ENCODE data around the gene KIF3A. TPM values are rescaled to one million over a fixed set of nuclear protein-coding genes. Genes with fewer than 3 reads are reported as not detected.
A peak's percentile ranks its signal among the peaks of the same experiment; 100 is the strongest.

The KIF3A gene
- total RNA-seq, 1 donor from 2014 or later: 9.2 TPM

- intact Hi-C loops (cut with micrococcal nuclease): no loop called here
- DNase-seq: no peak
- TF ChIP-seq, protein P1, sequence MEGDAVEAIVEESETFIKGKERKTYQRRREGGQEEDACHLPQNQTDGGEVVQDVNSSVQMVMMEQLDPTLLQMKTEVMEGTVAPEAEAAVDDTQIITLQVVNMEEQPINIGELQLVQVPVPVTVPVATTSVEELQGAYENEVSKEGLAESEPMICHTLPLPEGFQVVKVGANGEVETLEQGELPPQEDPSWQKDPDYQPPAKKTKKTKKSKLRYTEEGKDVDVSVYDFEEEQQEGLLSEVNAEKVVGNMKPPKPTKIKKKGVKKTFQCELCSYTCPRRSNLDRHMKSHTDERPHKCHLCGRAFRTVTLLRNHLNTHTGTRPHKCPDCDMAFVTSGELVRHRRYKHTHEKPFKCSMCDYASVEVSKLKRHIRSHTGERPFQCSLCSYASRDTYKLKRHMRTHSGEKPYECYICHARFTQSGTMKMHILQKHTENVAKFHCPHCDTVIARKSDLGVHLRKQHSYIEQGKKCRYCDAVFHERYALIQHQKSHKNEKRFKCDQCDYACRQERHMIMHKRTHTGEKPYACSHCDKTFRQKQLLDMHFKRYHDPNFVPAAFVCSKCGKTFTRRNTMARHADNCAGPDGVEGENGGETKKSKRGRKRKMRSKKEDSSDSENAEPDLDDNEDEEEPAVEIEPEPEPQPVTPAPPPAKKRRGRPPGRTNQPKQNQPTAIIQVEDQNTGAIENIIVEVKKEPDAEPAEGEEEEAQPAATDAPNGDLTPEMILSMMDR (IDR thresholded peaks at IDR 0.05): no peak
- ATAC-seq (ENCODE audit: low read depth): no peak
- no peaks in the 10 kb centered on the region for H3K36me3 Mint-ChIP-seq (ENCODE audit: low read depth)
- H3K9me3 Mint-ChIP-seq: no peaks in the 10 kb centered on the region
- no peak overlapping the region for H3K27ac Mint-ChIP-seq
- ChIA-PET POLR2A (interaction anchor here (0.5 kb wide), 1 partner anchor 49 kb away, joined by 3 read pairs; no protein-coding TSS in a partner anchor), CTCF (no interaction called here)
- peaks cover 48% of the 10 kb centered on the region for H3K27me3 Mint-ChIP-seq
- peaks cover 11% of the 10 kb centered on the region for H3K4me1 Mint-ChIP-seq
- H3K4me3 Mint-ChIP-seq: no peak overlapping the region
Measured at GRCh38 chr5:132781029-132781428, 43.7 kb upstream of the KIF3A start.

DNA sequence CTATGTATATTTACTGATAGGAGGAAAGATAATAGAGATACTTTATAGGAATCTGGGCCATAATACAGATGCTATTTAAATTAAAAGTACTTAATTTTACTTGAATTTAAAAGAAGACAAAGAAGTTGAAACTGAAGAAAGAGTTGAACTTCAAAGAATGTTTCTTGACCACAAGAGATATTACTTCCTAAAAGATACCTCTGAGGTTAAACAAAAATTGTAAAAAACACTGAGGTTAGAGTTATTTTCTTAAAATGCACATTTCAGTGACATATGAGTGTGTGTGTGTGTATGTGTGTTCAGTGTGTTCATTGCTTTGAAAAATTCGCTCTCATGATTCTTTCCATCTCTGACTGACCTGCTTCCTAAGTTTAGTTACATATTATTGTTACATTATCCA is 43.2 kb upstream of the KIF3A start:
- ChIA-PET POLR2A (no interaction called here), CTCF (no interaction called here)
- no peak for DNase-seq
- H3K36me3 Mint-ChIP-seq (ENCODE audit: low read depth): no peaks in the 10 kb centered on the region
- no peak overlapping the region for H3K4me3 Mint-ChIP-seq
- peaks cover 50% of the 10 kb centered on the region for H3K27me3 Mint-ChIP-seq
- no peaks in the 10 kb centered on the region for H3K9me3 Mint-ChIP-seq
- ATAC-seq (ENCODE audit: low read depth): no peak
- intact Hi-C loops (cut with micrococcal nuclease): no loop called here
- TF ChIP-seq, protein P1 (IDR thresholded peaks at IDR 0.05): no peak
- no peak overlapping the region for H3K27ac Mint-ChIP-seq
- peaks cover 12% of the 10 kb centered on the region for H3K4me1 Mint-ChIP-seq

DNA sequence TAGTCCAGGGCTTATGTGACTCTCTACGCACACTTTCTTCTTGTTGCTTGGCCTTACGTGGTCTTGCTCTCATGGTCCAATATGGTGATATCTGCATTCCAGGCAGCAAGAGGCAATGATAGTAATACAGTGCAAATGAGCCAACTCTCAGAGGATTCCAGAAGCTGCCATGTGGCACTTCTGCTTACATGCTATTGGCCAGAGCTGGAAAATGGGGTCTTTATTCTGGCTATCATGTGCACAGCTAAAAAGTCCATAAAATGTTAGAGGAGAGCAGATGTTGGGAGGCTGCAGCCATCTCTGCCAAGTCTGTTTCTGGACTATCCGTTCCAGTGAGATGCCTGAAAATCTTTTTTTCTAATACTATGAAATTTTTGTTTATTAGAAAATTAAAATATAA is 42.6 kb upstream of the KIF3A start:
- ATAC-seq (ENCODE audit: low read depth): no peak
- ChIA-PET POLR2A (interaction anchor here (0.5 kb wide), 1 partner anchor 79 kb away, joined by 4 read pairs; no protein-coding TSS in a partner anchor), CTCF (no interaction called here)
- Mint-ChIP-seq H3K27me3 (peaks cover 50% of the 10 kb centered on the region), H3K9me3 (no peaks in the 10 kb centered on the region), H3K27ac (no peak overlapping the region), H3K4me1 (peaks cover 15% of the 10 kb centered on the region), H3K36me3 (ENCODE audit: low read depth) (no peaks in the 10 kb centered on the region), H3K4me3 (no peak overlapping the region)
- TF ChIP-seq, protein P1 (IDR thresholded peaks at IDR 0.05): no peak
- DNase-seq: no peak
- intact Hi-C loops (cut with micrococcal nuclease): loop anchor here (5.0 kb wide), 1 partner anchor 32 kb away; the partner anchor contains the start of gene SOWAHA

- peaks cover 15% of the 10 kb centered on the region for H3K4me1 Mint-ChIP-seq
- TF ChIP-seq, protein P1 (IDR thresholded peaks at IDR 0.05): no peak
- H3K4me3 Mint-ChIP-seq: no peak overlapping the region
- no peak for ATAC-seq (ENCODE audit: low read depth)
- ChIA-PET CTCF (no interaction called here), POLR2A (no interaction called here)
- H3K27ac Mint-ChIP-seq: no peak overlapping the region
- peaks cover 50% of the 10 kb centered on the region for H3K27me3 Mint-ChIP-seq
- DNase-seq: no peak
- no peaks in the 10 kb centered on the region for H3K36me3 Mint-ChIP-seq (ENCODE audit: low read depth)
- no peaks in the 10 kb centered on the region for H3K9me3 Mint-ChIP-seq
- intact Hi-C loops (cut with micrococcal nuclease): loop anchor here (5.0 kb wide), 1 partner anchor 33 kb away; the partner anchor contains the start of gene SOWAHA
Measured at GRCh38 chr5:132778856-132779255, 41.5 kb upstream of the KIF3A start.

GRCh38 chr5:132778129-132778528 is 40.8 kb upstream of the KIF3A start:
- DNase-seq: no peak
- no peaks in the 10 kb centered on the region for H3K9me3 Mint-ChIP-seq
- ATAC-seq (ENCODE audit: low read depth): no peak
- peaks cover 15% of the 10 kb centered on the region for H3K4me1 Mint-ChIP-seq
- no peak overlapping the region for H3K27ac Mint-ChIP-seq
- H3K36me3 Mint-ChIP-seq (ENCODE audit: low read depth): no peaks in the 10 kb centered on the region
- peak overlapping the region; percentile 79 for H3K4me3 Mint-ChIP-seq
- intact Hi-C loops (cut with micrococcal nuclease): loop anchor here (5.0 kb wide), 1 partner anchor 34 kb away; the partner anchor contains the start of gene SOWAHA
- POLR2A ChIA-PET: interaction anchor here (0.9 kb wide), 1 partner anchor 31 kb away, joined by 5 read pairs; the partner anchor contains the start of gene CCNI2
- TF ChIP-seq, protein P1 (IDR thresholded peaks at IDR 0.05): no peak
- peaks cover 46% of the 10 kb centered on the region for H3K27me3 Mint-ChIP-seq
- CTCF ChIA-PET: no interaction called here
